Body of pancreas (tissue), 4 donors: ENCODE results near the gene CYB5RL.

Experiments
- POLR2A ChIP-seq, 3 donors: fragments of 450-650 bp; IDR thresholded peaks; one replicate each; pipeline ENCODE4 v1.6.1; 2016; ENCODE audit warnings: antibody characterized with exemption in 3 of 3, mild to moderate bottlenecking in 2 of 3
- TF ChIP-seq, protein P1 (sequence below), 7 experiments: fragments of 450-650 bp in 4 of 7; fragments of 200-600 bp in 3 of 7; sonication (generic) in 3 of 7; IDR thresholded peaks; one replicate each; pipeline ENCODE4 v1.5.1; 2016 to 2019; ENCODE audit warnings: antibody characterized with exemption in 7 of 7

DNA sequence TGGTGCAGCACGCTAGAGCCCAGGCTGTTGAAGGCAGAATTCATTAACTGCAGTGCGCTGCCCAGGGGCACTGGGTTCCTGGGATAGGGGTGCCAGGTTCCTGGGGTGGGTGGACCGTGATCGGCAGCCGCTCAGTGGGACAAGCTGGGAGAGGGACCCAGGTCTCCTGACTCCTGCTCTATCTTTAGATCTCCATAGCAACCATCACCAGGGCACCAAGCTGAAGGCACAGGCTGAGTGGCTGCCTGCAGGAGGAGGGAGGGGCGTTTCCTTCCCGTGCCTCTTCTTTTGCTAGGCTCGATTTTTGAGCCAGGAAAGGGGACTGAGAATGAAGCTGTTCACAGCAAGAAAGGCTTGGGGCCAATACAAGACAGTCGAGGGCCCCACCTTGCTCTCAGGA is 26.1 kb downstream of the CYB5RL start:
- TF ChIP-seq, protein P1, sequence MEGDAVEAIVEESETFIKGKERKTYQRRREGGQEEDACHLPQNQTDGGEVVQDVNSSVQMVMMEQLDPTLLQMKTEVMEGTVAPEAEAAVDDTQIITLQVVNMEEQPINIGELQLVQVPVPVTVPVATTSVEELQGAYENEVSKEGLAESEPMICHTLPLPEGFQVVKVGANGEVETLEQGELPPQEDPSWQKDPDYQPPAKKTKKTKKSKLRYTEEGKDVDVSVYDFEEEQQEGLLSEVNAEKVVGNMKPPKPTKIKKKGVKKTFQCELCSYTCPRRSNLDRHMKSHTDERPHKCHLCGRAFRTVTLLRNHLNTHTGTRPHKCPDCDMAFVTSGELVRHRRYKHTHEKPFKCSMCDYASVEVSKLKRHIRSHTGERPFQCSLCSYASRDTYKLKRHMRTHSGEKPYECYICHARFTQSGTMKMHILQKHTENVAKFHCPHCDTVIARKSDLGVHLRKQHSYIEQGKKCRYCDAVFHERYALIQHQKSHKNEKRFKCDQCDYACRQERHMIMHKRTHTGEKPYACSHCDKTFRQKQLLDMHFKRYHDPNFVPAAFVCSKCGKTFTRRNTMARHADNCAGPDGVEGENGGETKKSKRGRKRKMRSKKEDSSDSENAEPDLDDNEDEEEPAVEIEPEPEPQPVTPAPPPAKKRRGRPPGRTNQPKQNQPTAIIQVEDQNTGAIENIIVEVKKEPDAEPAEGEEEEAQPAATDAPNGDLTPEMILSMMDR (IDR thresholded peaks at IDR 0.05), result no peak
- no peak for TF ChIP-seq POLR2A (IDR thresholded peaks at IDR 0.05)
